SU-DHL-6 (cell line): ENCODE data around the gene DOCK8.

Source experiments
- H2AFZ ChIP-seq: fragments of 200-600 bp; sonication (generic); 2 replicates; pipeline ENCODE4 v1.6.1; 2014; ENCODE audit warnings: low read depth, mild to moderate bottlenecking, moderate library complexity, mixed read lengths, antibody characterized with exemption, low read length; ENCODE audit not compliant: severe bottlenecking
- H3F3A ChIP-seq: fragments of 200-600 bp; shearing (Covaris generic); 2 replicates; pipeline ENCODE4 v1.6.0; 2016; ENCODE audit warnings: antibody characterized with exemption, mild to moderate bottlenecking; ENCODE audit not compliant: insufficient read depth
- H3K27ac ChIP-seq: fragments of 200-600 bp; sonication (generic); 2 replicates; pipeline ENCODE4 v1.5.1; 2016; ENCODE audit warnings: low read depth, mild to moderate bottlenecking, low read length, moderate library complexity, mixed read lengths
- H3K27me3 ChIP-seq: fragments of 200-600 bp; sonication (generic), shearing (Covaris generic); 2 replicates; pipeline ENCODE4 v1.6.0; 2014; ENCODE audit warnings: mild to moderate bottlenecking, low read length
- H3K36me3 ChIP-seq: fragments of 200-600 bp; sonication (generic); 2 replicates; pipeline ENCODE4 v1.6.1; 2014; ENCODE audit warnings: mild to moderate bottlenecking, low read length, mixed read lengths
- H3K4me2 ChIP-seq: fragments of 300-600, 200-600 bp; shearing (Covaris generic), sonication (generic); 2 replicates; pipeline ENCODE4 v1.6.0; 2014; ENCODE audit warnings: low read length, low read depth, mild to moderate bottlenecking; ENCODE audit not compliant: poor library complexity, severe bottlenecking
- H3K4me3 ChIP-seq: fragments of 200-600 bp; sonication (generic); 2 replicates; pipeline ENCODE4 v1.5.1; 2014; ENCODE audit warnings: antibody characterized with exemption, low read length, mild to moderate bottlenecking, mixed read lengths; ENCODE audit not compliant: insufficient read depth, poor library complexity, severe bottlenecking
- H3K79me2 ChIP-seq: fragments of 200-600 bp; sonication (generic); 2 replicates; pipeline ENCODE4 v1.6.1; 2014; ENCODE audit warnings: mild to moderate bottlenecking, low read length, moderate library complexity; ENCODE audit not compliant: insufficient read depth
- H3K9ac ChIP-seq: fragments of 200-600 bp; sonication (generic); 2 replicates; pipeline ENCODE4 v1.7.0; 2014; ENCODE audit warnings: mild to moderate bottlenecking, low read length
- H3K9me2 ChIP-seq: fragments of 200-600 bp; sonication (generic); replicated peaks from 2 replicates; pipeline ENCODE4 v1.6.1; 2014; ENCODE audit warnings: low read length; ENCODE audit not compliant: insufficient read depth
- H3K9me3 ChIP-seq: fragments of 200-600 bp; sonication (generic); 2 replicates; pipeline ENCODE4 v1.6.1; 2014; ENCODE audit warnings: low read length, mixed read lengths; ENCODE audit not compliant: insufficient read depth
- H4K20me1 ChIP-seq: fragments of 200-600 bp; sonication (generic); 2 replicates; pipeline ENCODE4 v1.6.1; 2014; ENCODE audit warnings: low read depth, mild to moderate bottlenecking, antibody characterized with exemption, low read length, moderate library complexity, mixed read lengths
- CTCF ChIP-seq: fragments of 200-600 bp; sonication (generic); IDR thresholded peaks from one replicate; pipeline ENCODE4 v1.5.1; 2017; ENCODE audit warnings: antibody characterized with exemption, mild to moderate bottlenecking, low read length, moderate library complexity; ENCODE audit not compliant: insufficient read depth, poor library complexity, severe bottlenecking
- EZH2phosphoT487 ChIP-seq: fragments of 200-600 bp; sonication (generic), shearing (Covaris generic); conservative IDR thresholded peaks from 2 replicates; pipeline ENCODE4 v1.6.1; 2018; ENCODE audit warnings: mild to moderate bottlenecking, antibody characterized with exemption, low read length, moderate library complexity, mixed read lengths

DOCK8 gene

GRCh38 chr9:372128-372527, 157.5 kb downstream of the DOCK8 start:
- Histone ChIP-seq H3K4me2 (no peak overlapping the region), H3K4me3 (no peak overlapping the region), H4K20me1 (no peaks in the 10 kb centered on the region), H3K27ac (no peak overlapping the region), H3F3A (no peaks in the 10 kb centered on the region), H3K79me2 (no peaks in the 10 kb centered on the region), H3K9ac (no peak overlapping the region), H3K36me3 (peaks cover 55% of the 10 kb centered on the region; the same call in 1 of the 2 replicates), H3K27me3 (no peaks in the 10 kb centered on the region), H3K9me2 (no peaks in the 10 kb centered on the region), H3K9me3 (no peaks in the 10 kb centered on the region), H2AFZ (no peak overlapping the region)
- no peak for TF ChIP-seq CTCF
- no peak for TF ChIP-seq EZH2phosphoT487

- Histone ChIP-seq H3K4me2 (no peak overlapping the region), H4K20me1 (no peaks in the 10 kb centered on the region), H3K9me3 (no peaks in the 10 kb centered on the region), H3K4me3 (no peak overlapping the region), H3F3A (no peaks in the 10 kb centered on the region), H3K9ac (no peak overlapping the region), H3K27me3 (no peaks in the 10 kb centered on the region), H3K9me2 (no peaks in the 10 kb centered on the region), H3K36me3 (peaks cover 55% of the 10 kb centered on the region; the same call in 1 of the 2 replicates), H3K27ac (no peak overlapping the region), H3K79me2 (no peaks in the 10 kb centered on the region), H2AFZ (no peak overlapping the region)
- TF ChIP-seq EZH2phosphoT487 (no peak), CTCF (no peak)
Measured at GRCh38 chr9:373759-374206, 159.1 kb downstream of the DOCK8 start.

DNA sequence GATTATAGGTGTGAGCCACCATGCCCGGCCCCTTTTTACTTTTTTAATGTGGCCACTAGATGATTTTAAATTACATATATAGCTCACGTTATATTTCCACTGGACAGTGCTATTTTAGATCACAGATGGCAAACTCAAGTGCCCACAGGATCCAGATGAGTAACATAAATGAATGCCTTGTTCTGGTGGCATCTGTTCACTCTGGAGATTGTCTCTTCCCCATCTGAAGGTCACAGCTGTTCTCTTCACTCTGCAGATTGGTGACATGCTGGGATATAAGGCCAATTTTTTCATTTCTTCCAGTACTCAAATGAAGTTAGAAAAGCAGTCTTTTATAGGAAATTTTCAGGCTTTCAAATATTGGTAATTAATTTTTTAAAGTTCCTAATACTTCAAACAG, 160.1 kb downstream of the DOCK8 start:
- Histone ChIP-seq H3K36me3 (peaks cover 51% of the 10 kb centered on the region; the same call in 1 of the 2 replicates), H3F3A (no peaks in the 10 kb centered on the region), H3K27ac (no peak overlapping the region), H4K20me1 (no peaks in the 10 kb centered on the region), H2AFZ (no peak overlapping the region), H3K4me3 (no peak overlapping the region), H3K27me3 (no peaks in the 10 kb centered on the region), H3K9me2 (no peaks in the 10 kb centered on the region), H3K9ac (no peak overlapping the region), H3K9me3 (no peaks in the 10 kb centered on the region), H3K4me2 (no peak overlapping the region), H3K79me2 (no peaks in the 10 kb centered on the region)
- TF ChIP-seq EZH2phosphoT487 (no peak), CTCF (no peak)
